ENCODE data around the gene CPLANE2. TPM values are rescaled to one million over a fixed set of nuclear protein-coding genes. Genes with fewer than 3 reads are reported as not detected.
A peak's percentile ranks its signal among the peaks of the same experiment; 100 is the strongest.

The CPLANE2 gene
- total RNA-seq, 1 experiment from 2014 or later: 6.3 TPM

- H3K18ac ChIP-seq (ENCODE audit: insufficient read length, low read depth, low read length): peak overlapping the region; percentile 78
- Mint-ChIP-seq H3K27ac (peak overlapping the region; percentile 94 to 98 (median 96)), H3K4me1 (peaks cover 12 to 20% of the 10 kb centered on the region in 2 experiments), H3K27me3 (ENCODE audit: low read depth) (peaks cover 3% of the 10 kb centered on the region), H3K4me3 (peak overlapping the region in 1 of 2 experiments; percentile 50; a peak in 1 of 5 replicates), H3K36me3 (ENCODE audit: insufficient read depth in 1 of 3, low read depth in 3 of 3) (no peaks in the 10 kb centered on the region), H3K9me3 (no peaks in the 10 kb centered on the region)
- H3K23ac ChIP-seq (ENCODE audit: insufficient read length, low read depth, low read length): no peak overlapping the region
- H2BK12ac ChIP-seq (ENCODE audit: insufficient read length, low read depth, low read length): peak overlapping the region; percentile 71
- H3K23me2 ChIP-seq (ENCODE audit: insufficient read length, low read depth, low read length, poor library complexity, severe bottlenecking): no peaks in the 10 kb centered on the region
- no peak overlapping the region for H3K27ac ChIP-seq (ENCODE audit: insufficient read length, low read depth, low read length)
- H3T11ph ChIP-seq (ENCODE audit: low read length): no peak overlapping the region
- no peak overlapping the region for H4K8ac ChIP-seq (replicated peaks; ENCODE audit: insufficient read length, low read depth, low read length)
- no peak overlapping the region for H2BK20ac ChIP-seq (ENCODE audit: low read depth, low read length, poor library complexity, severe bottlenecking)
- no peaks in the 10 kb centered on the region for H3K27me3 ChIP-seq (ENCODE audit: insufficient read depth, low read length)
- WGBS (ENCODE audit: extremely low coverage, insufficient read length, low lambda C conversion rate): no CpG with 5 or more reads among the region's 18 CpGs
- no peak overlapping the region for H2AFZ ChIP-seq (ENCODE audit: low read length)
- no peak overlapping the region for H4K91ac ChIP-seq (ENCODE audit: insufficient read length, low read depth, low read length)
- no peak overlapping the region for H3K4me2 ChIP-seq (ENCODE audit: insufficient read depth, insufficient read length, low read length)
- peak; percentile 93 for DNase-seq
- H2BK120ac ChIP-seq (ENCODE audit: low read depth, low read length, poor library complexity, severe bottlenecking): no peak overlapping the region
- H4K5ac ChIP-seq (ENCODE audit: insufficient read length, low read depth, low read length): no peak overlapping the region
- no peaks in the 10 kb centered on the region for H3K9me3 ChIP-seq (ENCODE audit: control insufficient read depth, low read depth, low read length)
- no peak overlapping the region for H2BK5ac ChIP-seq (ENCODE audit: insufficient read length, low read length)
- no peaks in the 10 kb centered on the region for H4K20me1 ChIP-seq (ENCODE audit: control insufficient read depth, insufficient read depth, insufficient read length)
- no peak overlapping the region for H3K56ac ChIP-seq (ENCODE audit: insufficient read length, low read depth, low read length)
- no peak for TF ChIP-seq CTCF (conservative IDR thresholded peaks at IDR 0.05)
- no peaks in the 10 kb centered on the region for H3K4me1 ChIP-seq (ENCODE audit: insufficient read depth, low read length)
- H3K79me2 ChIP-seq (ENCODE audit: insufficient read depth, low read length): no peaks in the 10 kb centered on the region
- H2BK15ac ChIP-seq (ENCODE audit: low read depth, low read length): no peak overlapping the region
- H3K14ac ChIP-seq (ENCODE audit: insufficient read depth, low read length): peak overlapping the region; percentile 88
- no peak overlapping the region for H3K9ac ChIP-seq (ENCODE audit: extremely low read depth, insufficient read length, low read length)
- no peak overlapping the region for H2AK5ac ChIP-seq (ENCODE audit: insufficient read length, low read length)
- no peaks in the 10 kb centered on the region for H3K79me1 ChIP-seq (ENCODE audit: insufficient read depth, low read depth, low read length, poor library complexity, severe bottlenecking)
- H3K4ac ChIP-seq (ENCODE audit: low read depth, low read length): no peak overlapping the region
Measured at GRCh38 chr1:16181887-16182719, 54.9 kb downstream of the CPLANE2 start.

Other genes starting within 250 kb of the CPLANE2 start
- gene SRARP, start 232.9 kb downstream of the CPLANE2 start, total RNA-seq (2021): not detected in 2 replicates
- gene HSPB7, start 219.1 kb downstream of the CPLANE2 start, total RNA-seq (2021): not detected in 2 replicates
- gene CLCNKA, start 215.1 kb downstream of the CPLANE2 start, total RNA-seq (2021): 0.37 and 0.98 TPM in 2 replicates
- 1.7 and 1.8 TPM in 2 replicates for gene CLCNKB, start 193.4 kb downstream of the CPLANE2 start, total RNA-seq (2021)
- 0.48 and 0.61 TPM in 2 replicates for gene FAM131C, start 163.5 kb downstream of the CPLANE2 start, total RNA-seq (2021)
- 32.8 and 33.1 TPM in 2 replicates for gene EPHA2, start 81.1 kb downstream of the CPLANE2 start, total RNA-seq (2021)
- 18.5 and 21.1 TPM in 2 replicates for gene ARHGEF19, start 24.5 kb downstream of the CPLANE2 start, total RNA-seq (2021)
- gene FBXO42, start 115.3 kb upstream of the CPLANE2 start, total RNA-seq (2021): 17.4 and 19.0 TPM in 2 replicates
- gene SZRD1, start 130.1 kb upstream of the CPLANE2 start, total RNA-seq (2021): 118 and 119 TPM in 2 replicates
- 0.07 TPM in 1 of 2 replicates, not detected in the other for gene SPATA21, start 200.2 kb upstream of the CPLANE2 start, total RNA-seq (2021)
- 31.7 and 33.2 TPM in 2 replicates for gene NECAP2, start 203.5 kb upstream of the CPLANE2 start, total RNA-seq (2021)

Data from H9 (cell line).